H9 (cell line): Measurements from ENCODE around the gene UBAC2. TPM values are rescaled to one million over a fixed set of nuclear protein-coding genes. Genes with fewer than 3 reads are reported as not detected.

Source experiments
- DNase-seq: peaks from one replicate; pipeline ENCODE4 v3.0.0-alpha.2; 2017
- H2AFZ ChIP-seq: one replicate; pipeline ENCODE4 v1.6.1; 2013; ENCODE audit warnings: mild to moderate bottlenecking, low read length, control low read depth, moderate library complexity
- H2AK5ac ChIP-seq: 2 replicates; pipeline ENCODE4 v1.6.1; 2013; ENCODE audit warnings: low read length, control low read depth, mixed read lengths; ENCODE audit not compliant: insufficient read length
- H2BK120ac ChIP-seq: one replicate; pipeline ENCODE4 v1.6.1; 2013; ENCODE audit warnings: low read depth, mild to moderate bottlenecking, low read length, control low read depth, inconsistent platforms; ENCODE audit not compliant: poor library complexity, severe bottlenecking
- H2BK12ac ChIP-seq: 2 replicates; pipeline ENCODE4 v1.6.1; 2013; ENCODE audit warnings: low read length, control low read depth, mixed read lengths, low read depth; ENCODE audit not compliant: insufficient read length
- H2BK15ac ChIP-seq: 2 replicates; pipeline ENCODE4 v1.6.1; 2013; ENCODE audit warnings: low read depth, low read length, control low read depth
- H2BK20ac ChIP-seq: one replicate; pipeline ENCODE4 v1.6.1; 2013; ENCODE audit warnings: low read depth, mild to moderate bottlenecking, low read length, control low read depth, inconsistent platforms; ENCODE audit not compliant: poor library complexity, severe bottlenecking
- H2BK5ac ChIP-seq: 2 replicates; pipeline ENCODE4 v1.6.1; 2013; ENCODE audit warnings: low read length, control low read depth, mixed read lengths; ENCODE audit not compliant: insufficient read length
- H3K14ac ChIP-seq: 2 replicates; pipeline ENCODE4 v1.6.1; 2013; ENCODE audit warnings: low read length, control low read depth; ENCODE audit not compliant: insufficient read depth
- H3K18ac ChIP-seq: 2 replicates; pipeline ENCODE4 v1.6.1; 2013; ENCODE audit warnings: low read depth, mild to moderate bottlenecking, mixed read lengths, low read length, control low read depth; ENCODE audit not compliant: insufficient read length
- H3K23ac ChIP-seq: 2 replicates; pipeline ENCODE4 v1.6.1; 2013; ENCODE audit warnings: low read length, control low read depth, mixed read lengths, low read depth; ENCODE audit not compliant: insufficient read length
- H3K23me2 ChIP-seq: 2 replicates; pipeline ENCODE4 v1.6.1; 2013; ENCODE audit warnings: low read depth, mild to moderate bottlenecking, mixed read lengths, low read length, control low read depth; ENCODE audit not compliant: insufficient read length, poor library complexity, severe bottlenecking
- H3K27ac ChIP-seq: 2 replicates; pipeline ENCODE4 v1.5.1; 2013; ENCODE audit warnings: low read length, control low read depth, mixed read lengths, low read depth; ENCODE audit not compliant: insufficient read length
- H3K27me3 ChIP-seq: 2 replicates; pipeline ENCODE4 v1.6.1; 2013; ENCODE audit warnings: low read length, control low read depth, inconsistent platforms; ENCODE audit not compliant: insufficient read depth
- H3K4ac ChIP-seq: 2 replicates; pipeline ENCODE4 v1.6.1; 2013; ENCODE audit warnings: low read depth, mild to moderate bottlenecking, control low read depth, inconsistent platforms, low read length, moderate library complexity
- H3K4me1 ChIP-seq: 2 replicates; pipeline ENCODE4 v1.6.1; 2013; ENCODE audit warnings: low read length, control low read depth, inconsistent platforms; ENCODE audit not compliant: insufficient read depth
- H3K4me2 ChIP-seq: 2 replicates; pipeline ENCODE4 v1.6.1; 2013; ENCODE audit warnings: low read length, control low read depth, mixed read lengths; ENCODE audit not compliant: insufficient read length, insufficient read depth
- H3K56ac ChIP-seq: 2 replicates; pipeline ENCODE4 v1.6.1; 2013; ENCODE audit warnings: low read depth, mild to moderate bottlenecking, mixed read lengths, low read length, control low read depth; ENCODE audit not compliant: insufficient read length
- H3K79me1 ChIP-seq: 2 replicates; pipeline ENCODE4 v1.6.1; 2013; ENCODE audit warnings: low read depth, mild to moderate bottlenecking, moderate library complexity, low read length, control low read depth, inconsistent platforms; ENCODE audit not compliant: insufficient read depth, poor library complexity, severe bottlenecking
- H3K79me2 ChIP-seq: 2 replicates; pipeline ENCODE4 v1.6.1; 2013; ENCODE audit warnings: low read length, control low read depth, inconsistent platforms; ENCODE audit not compliant: insufficient read depth
- H3K9ac ChIP-seq: 2 replicates; pipeline ENCODE4 v1.6.1; 2013; ENCODE audit warnings: low read length, control low read depth, mixed read lengths; ENCODE audit not compliant: insufficient read length; ENCODE audit errors: extremely low read depth
- H3K9me3 ChIP-seq: one replicate; pipeline ENCODE4 v1.6.1; 2013; ENCODE audit warnings: low read depth, low read length, inconsistent platforms; ENCODE audit not compliant: control insufficient read depth
- H3T11ph ChIP-seq: one replicate; pipeline ENCODE4 v1.6.1; 2013; ENCODE audit warnings: mild to moderate bottlenecking, low read length, control low read depth, inconsistent platforms
- H4K20me1 ChIP-seq: one replicate; pipeline ENCODE4 v1.6.1; 2013; ENCODE audit not compliant: control insufficient read depth, insufficient read length, insufficient read depth
- H4K5ac ChIP-seq: 2 replicates; pipeline ENCODE4 v1.6.1; 2013; ENCODE audit warnings: low read depth, mild to moderate bottlenecking, mixed read lengths, low read length, control low read depth; ENCODE audit not compliant: insufficient read length
- H4K8ac ChIP-seq: replicated peaks from 2 replicates; pipeline ENCODE4 v1.6.1; 2013; ENCODE audit warnings: low read length, control low read depth, mixed read lengths, low read depth; ENCODE audit not compliant: insufficient read length
- H4K91ac ChIP-seq: 2 replicates; pipeline ENCODE4 v1.6.1; 2013; ENCODE audit warnings: low read depth, mild to moderate bottlenecking, moderate library complexity, mixed read lengths, low read length, control low read depth; ENCODE audit not compliant: insufficient read length
- H3K27ac Mint-ChIP-seq, 3 experiments: 2 replicates in 2 of 3; 3 replicates in 1 of 3; pipeline ENCODE4 v1.8.0; 2020 to 2021; ENCODE audit warnings: mixed read lengths in 3 of 3, mild to moderate bottlenecking in 1 of 3, moderate library complexity in 1 of 3
- H3K27me3 Mint-ChIP-seq: 2 replicates; pipeline ENCODE4 v1.8.0; 2021; ENCODE audit warnings: low read depth, mild to moderate bottlenecking, moderate library complexity, mixed read lengths
- H3K36me3 Mint-ChIP-seq, 3 experiments: 2 replicates in 2 of 3; 3 replicates in 1 of 3; pipeline ENCODE4 v1.8.0; 2020 to 2021; ENCODE audit warnings: low read depth in 3 of 3, mixed read lengths in 3 of 3; ENCODE audit not compliant: insufficient read depth in 1 of 3
- H3K4me1 Mint-ChIP-seq, 2 experiments: 2 replicates each; pipeline ENCODE4 v1.8.0; 2020; ENCODE audit warnings: mixed read lengths in 2 of 2
- H3K4me3 Mint-ChIP-seq, 2 experiments: 2 replicates in 1 of 2; 3 replicates in 1 of 2; pipeline ENCODE4 v1.8.0; 2020 to 2021; ENCODE audit warnings: mild to moderate bottlenecking in 2 of 2, mixed read lengths in 2 of 2, moderate library complexity in 1 of 2
- H3K9me3 Mint-ChIP-seq, 2 experiments: 2 replicates in 1 of 2; 3 replicates in 1 of 2; pipeline ENCODE4 v1.8.0; 2020; ENCODE audit warnings: mild to moderate bottlenecking in 2 of 2, mixed read lengths in 2 of 2, moderate library complexity in 1 of 2
- CTCF ChIP-seq: fragments of 200-600 bp; sonication (generic); conservative IDR thresholded peaks from 3 replicates; pipeline ENCODE4 v1.8.0; 2021; ENCODE audit warnings: antibody characterized with exemption, mild to moderate bottlenecking
- WGBS: extraction: QIAGEN DNeasy Blood & Tissue Kit; methylation state at CpG from one replicate; pipeline ENCODE4 v1.1.7; 2013; ENCODE audit warnings: missing lambda C conversion rate, low lambda C conversion rate, mixed read lengths; ENCODE audit not compliant: insufficient read length; ENCODE audit errors: extremely low coverage; 5-methylcytosine and 5-hydroxymethylcytosine counted together
- total RNA-seq: library from RNA; stranded (reverse); gene quantifications from 2 replicates; pipeline ENCODE4 v1.2.1, GENCODE V29; 2021

Gene UBAC2
- total RNA-seq, 1 experiment from 2014 or later, result 52.3 TPM

GRCh38 chr13:99342723-99343315 is 142.2 kb downstream of the UBAC2 start:
- no peak overlapping the region for H2BK12ac ChIP-seq
- H2BK5ac ChIP-seq, result no peak overlapping the region
- no peak overlapping the region for H3T11ph ChIP-seq
- H3K27me3 Mint-ChIP-seq, result no peaks in the 10 kb centered on the region
- H3K23ac ChIP-seq, result no peak overlapping the region
- H2BK15ac ChIP-seq, result no peak overlapping the region
- no peak overlapping the region for H3K56ac ChIP-seq
- no peaks in the 10 kb centered on the region for H3K79me1 ChIP-seq
- no peak overlapping the region for H2AK5ac ChIP-seq
- no peak overlapping the region for H3K4me3 Mint-ChIP-seq
- H3K9me3 Mint-ChIP-seq, result no peaks in the 10 kb centered on the region
- no peak overlapping the region for H2BK120ac ChIP-seq
- H3K4me1 Mint-ChIP-seq, result no peaks in the 10 kb centered on the region
- no peak overlapping the region for H2BK20ac ChIP-seq
- no CpG with 5 or more reads among the region's 10 CpGs for WGBS
- H3K27ac Mint-ChIP-seq, result peak overlapping the region in 1 of 3 experiments; percentile 14; a peak in 2 of 7 replicates
- no peak overlapping the region for H3K4ac ChIP-seq
- no peak for DNase-seq
- H3K4me1 ChIP-seq, result no peaks in the 10 kb centered on the region
- H3K36me3 Mint-ChIP-seq, result peaks cover 14 to 55% (median 38%) of the 10 kb centered on the region in 3 experiments
- no peak overlapping the region for H3K27ac ChIP-seq
- TF ChIP-seq CTCF, result no peak
- no peaks in the 10 kb centered on the region for H3K27me3 ChIP-seq
- no peak overlapping the region for H4K5ac ChIP-seq
- H3K23me2 ChIP-seq, result no peaks in the 10 kb centered on the region
- H4K91ac ChIP-seq, result no peak overlapping the region
- H3K18ac ChIP-seq, result no peak overlapping the region
- H3K9me3 ChIP-seq, result no peaks in the 10 kb centered on the region
- H3K4me2 ChIP-seq, result no peak overlapping the region
- no peaks in the 10 kb centered on the region for H3K79me2 ChIP-seq
- H4K8ac ChIP-seq, result no peak overlapping the region
- peaks cover 3% of the 10 kb centered on the region for H4K20me1 ChIP-seq
- no peak overlapping the region for H3K14ac ChIP-seq
- no peak overlapping the region for H2AFZ ChIP-seq
- no peak overlapping the region for H3K9ac ChIP-seq
